ENCODE data around the gene PLOD1. TPM values are rescaled to one million over a fixed set of nuclear protein-coding genes. Genes with fewer than 3 reads are reported as not detected.
"Not testable (repeated sequence)": the region's sequence is repeated elsewhere in the genome, so short reads cannot be mapped to it uniquely, and the experiment has no call there.

Gene PLOD1
- total and polyA plus RNA-seq, 2 donors, result 12.8 to 13.7 TPM

DNA sequence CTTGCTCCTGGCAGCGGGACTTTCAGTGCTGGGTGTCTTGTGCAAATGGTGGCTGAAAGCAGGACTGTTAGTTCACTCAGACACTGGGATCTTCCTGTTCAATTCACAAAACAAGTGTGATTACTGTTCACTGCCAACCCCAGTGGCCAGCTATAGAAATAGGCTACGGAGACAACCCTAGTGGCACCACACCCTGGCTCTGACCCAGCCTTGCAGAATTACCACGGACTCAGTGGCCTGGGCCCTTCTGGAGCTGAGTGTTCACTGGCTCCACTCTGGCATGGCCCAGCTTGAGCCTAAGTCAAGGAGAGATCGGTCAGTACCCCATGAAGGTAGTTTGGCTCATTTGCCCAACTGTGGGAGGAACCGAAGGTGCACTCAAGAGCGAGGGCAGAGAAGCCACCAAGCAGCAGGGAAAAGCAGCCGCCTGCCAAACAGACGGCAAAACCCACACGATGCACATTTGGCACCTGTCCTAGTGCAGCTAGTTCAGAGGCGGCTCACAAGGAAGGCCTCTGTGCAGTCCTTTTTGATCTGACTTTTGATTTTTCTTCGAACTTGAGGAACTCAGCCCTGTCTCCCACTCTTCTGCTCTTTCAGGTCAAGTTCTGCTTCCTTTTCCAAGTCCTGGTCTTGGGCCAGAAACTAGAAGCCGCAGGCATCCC is 14.1 kb upstream of the PLOD1 start:
- Histone ChIP-seq H3K27ac (ENCODE audit: low read depth in 1 of 2, low read length in 1 of 2) (no peak overlapping the region), H3K4me1 (ENCODE audit: control insufficient read depth in 2 of 2, insufficient read depth in 2 of 2, low read length in 2 of 2) (peaks cover 10 to 23% of the 10 kb centered on the region in 2 donors), H3K36me3 (ENCODE audit: control insufficient read depth in 2 of 2, insufficient read depth in 2 of 2, low read length in 1 of 2) (peaks cover 50 to 57% of the 10 kb centered on the region in 2 donors), H3K4me3 (ENCODE audit: low read length in 2 of 2) (no peak overlapping the region), H3K27me3 (ENCODE audit: control insufficient read depth in 2 of 2, insufficient read depth in 1 of 2, low read length in 1 of 2) (no peaks in the 10 kb centered on the region), H3K9me3 (ENCODE audit: control insufficient read depth in 2 of 2, insufficient read depth in 1 of 2, low read length in 1 of 2) (peaks cover 0 to 2% of the 10 kb centered on the region in 2 donors)
- DNase-seq (ENCODE audit: low read depth in 6 of 9, low spot score in 9 of 9), result no peak
- 93% methylated on average over 12 of the region's 12 CpGs for WGBS

DNA sequence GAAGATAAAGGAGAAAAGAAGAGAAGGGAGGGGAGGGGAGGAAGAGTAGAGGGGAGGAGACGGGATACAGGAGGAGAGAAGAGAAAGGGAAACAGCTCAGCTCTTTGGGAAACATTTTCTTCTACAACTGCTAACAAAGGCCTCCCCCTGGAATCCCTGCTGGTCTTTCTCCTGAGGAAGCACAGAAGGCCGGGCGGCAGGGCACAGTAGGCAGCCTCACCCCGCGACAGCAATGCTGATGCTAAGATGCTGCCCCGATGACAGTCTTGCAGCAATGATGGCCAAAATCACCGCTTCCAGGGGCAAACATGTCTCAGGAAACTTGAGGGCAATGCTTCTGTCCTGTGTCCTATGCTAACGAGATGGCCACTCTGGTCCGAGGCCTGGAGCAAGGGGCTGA is 13.5 kb upstream of the PLOD1 start:
- Histone ChIP-seq H3K27me3 (ENCODE audit: control insufficient read depth in 2 of 2, insufficient read depth in 1 of 2, low read length in 1 of 2) (no peaks in the 10 kb centered on the region), H3K4me1 (ENCODE audit: control insufficient read depth in 2 of 2, insufficient read depth in 2 of 2, low read length in 2 of 2) (peaks cover 10 to 23% of the 10 kb centered on the region in 2 donors), H3K4me3 (ENCODE audit: low read length in 2 of 2) (no peak overlapping the region), H3K27ac (ENCODE audit: low read depth in 1 of 2, low read length in 1 of 2) (no peak overlapping the region), H3K9me3 (ENCODE audit: control insufficient read depth in 2 of 2, insufficient read depth in 1 of 2, low read length in 1 of 2) (peaks cover 0 to 2% of the 10 kb centered on the region in 2 donors), H3K36me3 (ENCODE audit: control insufficient read depth in 2 of 2, insufficient read depth in 2 of 2, low read length in 1 of 2) (peaks cover 50 to 57% of the 10 kb centered on the region in 2 donors)
- WGBS, result 94% methylated on average over 9 of the region's 9 CpGs
- DNase-seq (ENCODE audit: low read depth in 6 of 9, low spot score in 9 of 9), result no peak

DNA sequence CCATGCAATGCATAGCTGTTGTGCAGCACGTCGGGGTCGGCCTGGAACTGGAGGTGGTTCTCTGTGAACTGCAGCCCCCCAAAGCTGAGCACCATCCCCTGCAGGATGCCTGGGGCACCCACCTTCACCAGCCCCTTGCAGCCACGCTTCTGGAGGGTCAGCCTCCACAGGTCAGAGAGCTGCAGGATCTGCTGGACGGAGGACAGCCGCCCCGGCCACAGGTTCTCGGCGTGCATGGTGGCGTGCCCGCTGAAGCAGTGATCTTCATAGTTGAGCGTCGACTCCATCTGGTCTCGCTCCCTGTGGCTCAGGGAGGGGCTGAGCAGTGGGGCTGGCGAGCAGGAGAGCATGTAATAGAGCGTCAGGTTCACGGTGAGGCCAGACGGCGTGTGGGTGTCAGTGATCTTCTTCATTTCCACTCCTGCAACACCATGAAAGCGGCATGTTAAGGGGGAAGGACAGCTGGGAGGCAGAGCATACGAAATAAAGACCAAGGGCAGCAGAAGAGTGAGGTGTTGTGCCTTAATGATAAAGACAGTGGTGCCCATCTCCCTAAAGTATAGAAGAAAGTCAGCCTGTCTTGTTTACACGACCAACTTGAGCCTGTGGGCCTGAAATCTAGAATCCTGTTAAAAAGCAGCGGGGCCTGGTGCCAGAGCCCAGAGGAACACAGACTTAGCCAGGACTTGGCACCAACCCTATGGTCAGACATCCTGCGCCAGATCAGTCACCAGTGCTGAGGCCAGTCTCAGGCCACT is 11.3 kb upstream of the PLOD1 start:
- whole genome bisulfite sequencing, result 97% methylated on average over 24 of the region's 24 CpGs

DNA sequence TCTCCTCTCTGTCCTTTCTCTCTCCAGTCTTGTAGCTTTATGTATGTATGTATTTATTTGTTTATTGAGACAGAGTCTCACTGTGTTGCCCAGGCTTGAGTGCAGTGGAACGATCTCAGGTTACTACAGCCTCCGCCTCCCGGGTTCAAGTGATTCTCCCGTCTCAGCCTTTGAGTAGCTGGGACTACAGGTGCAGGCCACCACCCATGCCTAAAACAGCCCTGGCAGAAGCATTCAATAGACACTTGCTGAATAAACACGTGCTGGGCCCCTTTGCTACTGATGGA is 10.7 kb upstream of the PLOD1 start:
- no peak for DNase-seq (ENCODE audit: low read depth in 6 of 9, low spot score in 9 of 9)
- H3K27ac ChIP-seq (ENCODE audit: low read depth in 1 of 2, low read length in 1 of 2), result no peak overlapping the region
- H3K4me3 ChIP-seq (ENCODE audit: low read length in 2 of 2), result no peak overlapping the region
- peaks cover 10 to 29% of the 10 kb centered on the region in 2 donors for H3K4me1 ChIP-seq (ENCODE audit: control insufficient read depth in 2 of 2, insufficient read depth in 2 of 2, low read length in 2 of 2)
- no peaks in the 10 kb centered on the region for H3K27me3 ChIP-seq (ENCODE audit: control insufficient read depth in 2 of 2, insufficient read depth in 1 of 2, low read length in 1 of 2)
- peaks cover 41 to 43% of the 10 kb centered on the region in 2 donors for H3K36me3 ChIP-seq (ENCODE audit: control insufficient read depth in 2 of 2, insufficient read depth in 2 of 2, low read length in 1 of 2)
- WGBS, result 93% methylated on average over 5 of the region's 5 CpGs
- H3K9me3 ChIP-seq (ENCODE audit: control insufficient read depth in 2 of 2, insufficient read depth in 1 of 2, low read length in 1 of 2), result peaks cover 0 to 2% of the 10 kb centered on the region in 2 donors

More for the DNA sequence above, 11.3 kb upstream of the PLOD1 start:
- H3K27ac ChIP-seq (ENCODE audit: low read depth in 1 of 2, low read length in 1 of 2), result no peak overlapping the region
- H3K27me3 ChIP-seq (ENCODE audit: control insufficient read depth in 2 of 2, insufficient read depth in 1 of 2, low read length in 1 of 2), result no peaks in the 10 kb centered on the region
- no peak for DNase-seq (ENCODE audit: low read depth in 6 of 9, low spot score in 9 of 9)
- H3K9me3 ChIP-seq (ENCODE audit: control insufficient read depth in 2 of 2, insufficient read depth in 1 of 2, low read length in 1 of 2), result peaks cover 0 to 2% of the 10 kb centered on the region in 2 donors
- no peak overlapping the region for H3K4me3 ChIP-seq (ENCODE audit: low read length in 2 of 2)
- peaks cover 43 to 47% of the 10 kb centered on the region in 2 donors for H3K36me3 ChIP-seq (ENCODE audit: control insufficient read depth in 2 of 2, insufficient read depth in 2 of 2, low read length in 1 of 2)
- H3K4me1 ChIP-seq (ENCODE audit: control insufficient read depth in 2 of 2, insufficient read depth in 2 of 2, low read length in 2 of 2), result peaks cover 10 to 29% of the 10 kb centered on the region in 2 donors

DNA sequence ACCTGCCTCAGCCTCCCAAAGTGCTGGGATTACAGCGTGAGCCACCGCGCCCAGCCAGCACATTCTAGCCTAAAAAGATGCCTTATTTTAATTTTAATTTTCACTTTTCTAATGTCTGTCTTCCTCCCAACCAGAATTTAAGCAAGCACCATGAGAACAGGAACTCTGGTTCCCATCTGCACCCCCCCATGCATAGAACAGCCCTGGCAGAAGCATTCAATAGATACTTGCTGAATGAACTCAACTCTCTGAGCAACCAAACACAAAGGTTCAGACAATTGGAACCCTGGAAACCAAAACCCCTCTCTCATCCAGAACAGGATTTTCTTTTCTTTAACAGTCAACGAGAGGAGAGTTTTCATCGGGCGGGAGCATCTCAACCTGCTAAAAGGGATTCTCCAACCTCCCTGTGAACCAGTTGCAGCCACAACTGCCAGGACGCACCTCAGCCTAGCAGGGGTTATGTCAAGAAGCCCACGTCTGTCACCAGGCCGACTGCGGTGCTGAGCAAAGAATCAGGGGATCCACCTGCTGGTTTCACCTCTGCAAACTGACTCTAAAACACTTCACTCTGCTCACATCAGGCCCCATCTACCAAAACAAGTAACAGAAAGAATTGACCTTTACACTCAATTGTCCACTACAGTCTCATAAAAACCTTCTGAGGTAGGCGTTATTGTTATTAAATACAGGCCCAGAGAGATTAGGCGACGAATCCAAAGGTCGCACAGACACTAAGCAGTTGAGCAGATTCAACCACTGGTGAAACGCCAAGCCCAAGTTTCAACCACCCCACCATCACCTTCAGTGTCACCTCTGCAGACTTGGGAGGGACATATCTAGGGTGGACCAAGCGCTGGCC is 10.0 kb upstream of the PLOD1 start:
- H3K36me3 ChIP-seq (ENCODE audit: control insufficient read depth in 2 of 2, insufficient read depth in 2 of 2, low read length in 1 of 2), result peaks cover 33 to 35% of the 10 kb centered on the region in 2 donors
- H3K27ac ChIP-seq (ENCODE audit: low read depth in 1 of 2, low read length in 1 of 2), result no peak overlapping the region
- 85% methylated on average over 16 of the region's 16 CpGs for WGBS
- peaks cover 10 to 30% of the 10 kb centered on the region in 2 donors for H3K4me1 ChIP-seq (ENCODE audit: control insufficient read depth in 2 of 2, insufficient read depth in 2 of 2, low read length in 2 of 2)
- no peaks in the 10 kb centered on the region for H3K27me3 ChIP-seq (ENCODE audit: control insufficient read depth in 2 of 2, insufficient read depth in 1 of 2, low read length in 1 of 2)
- H3K9me3 ChIP-seq (ENCODE audit: control insufficient read depth in 2 of 2, insufficient read depth in 1 of 2, low read length in 1 of 2), result no peaks in the 10 kb centered on the region
- no peak for DNase-seq (ENCODE audit: low read depth in 6 of 9, low spot score in 9 of 9)
- H3K4me3 ChIP-seq (ENCODE audit: low read length in 2 of 2), result peak overlapping the region; percentile 42 to 74

DNA sequence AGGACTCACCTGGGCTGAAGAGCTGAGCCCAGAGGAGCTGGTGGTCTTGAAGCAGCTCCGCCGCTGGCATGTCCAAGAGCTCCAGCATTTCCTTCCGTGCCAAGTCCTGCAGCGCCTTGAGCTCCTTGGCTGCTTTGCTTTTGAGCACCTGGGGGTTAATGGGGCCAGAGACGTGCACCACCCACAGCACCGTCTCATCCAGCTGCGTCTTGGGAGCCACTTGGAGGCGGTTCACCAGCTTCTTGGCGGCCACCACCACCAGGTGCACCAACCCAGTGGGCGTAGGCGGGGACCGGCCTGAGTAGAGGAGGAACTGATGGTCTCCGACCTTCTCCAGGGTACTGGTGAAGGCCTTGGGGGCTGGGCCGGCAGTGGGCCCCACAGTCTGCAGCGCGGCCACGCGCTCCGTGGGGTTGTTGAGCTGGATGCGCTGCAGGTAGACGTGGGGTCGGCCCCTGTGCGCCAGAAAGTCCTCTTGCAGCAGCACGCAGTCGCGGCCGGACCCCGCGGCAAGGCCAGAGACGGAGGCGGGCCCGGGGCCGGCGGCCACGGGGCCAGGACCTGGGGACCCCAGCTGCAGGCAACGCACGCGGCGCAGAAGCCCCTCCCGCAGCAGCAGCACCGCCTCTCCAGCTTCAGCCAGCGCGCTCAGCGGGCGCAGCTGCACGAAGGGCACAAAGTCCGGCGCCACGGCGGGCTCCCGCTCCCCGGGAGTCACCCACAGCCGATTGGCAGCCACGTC is 9.2 kb upstream of the PLOD1 start:
- WGBS, result 8% methylated on average over 42 of the region's 54 CpGs
- H3K9me3 ChIP-seq (ENCODE audit: control insufficient read depth in 2 of 2, insufficient read depth in 1 of 2, low read length in 1 of 2); H3K27ac ChIP-seq (ENCODE audit: low read depth in 1 of 2, low read length in 1 of 2); H3K27me3 ChIP-seq (ENCODE audit: control insufficient read depth in 2 of 2, insufficient read depth in 1 of 2, low read length in 1 of 2); DNase-seq (ENCODE audit: low read depth in 6 of 9, low spot score in 9 of 9): not testable (repeated sequence)
- Histone ChIP-seq H3K4me1 (ENCODE audit: control insufficient read depth in 2 of 2, insufficient read depth in 2 of 2, low read length in 2 of 2) (peaks cover 10 to 35% of the 10 kb centered on the region in 2 donors), H3K36me3 (ENCODE audit: control insufficient read depth in 2 of 2, insufficient read depth in 2 of 2, low read length in 1 of 2) (peaks cover 26 to 28% of the 10 kb centered on the region in 2 donors), H3K4me3 (ENCODE audit: low read length in 2 of 2) (peak overlapping the region; percentile 42 to 74)

DNA sequence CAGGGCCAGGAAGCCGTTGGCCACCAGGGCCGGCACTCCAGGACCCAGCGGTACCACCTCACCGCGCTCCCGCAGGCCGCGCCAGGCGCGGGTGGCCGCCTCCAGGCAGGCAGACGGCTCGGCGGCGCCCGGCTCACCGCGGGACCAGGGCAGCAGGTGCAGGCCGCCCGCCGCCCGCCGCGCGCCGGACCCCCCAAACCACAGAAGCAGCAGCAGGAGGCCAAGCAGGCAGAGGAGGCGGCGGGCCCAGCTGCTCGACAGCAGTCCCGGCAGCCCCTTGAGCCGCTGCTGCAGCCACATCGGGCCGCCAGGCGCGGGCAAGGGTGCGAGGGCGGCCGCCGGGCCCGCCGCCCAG is 8.6 kb upstream of the PLOD1 start:
- Histone ChIP-seq H3K9me3 (ENCODE audit: control insufficient read depth in 2 of 2, insufficient read depth in 1 of 2, low read length in 1 of 2) (no peaks in the 10 kb centered on the region), H3K4me1 (ENCODE audit: control insufficient read depth in 2 of 2, insufficient read depth in 2 of 2, low read length in 2 of 2) (peaks cover 10 to 30% of the 10 kb centered on the region in 2 donors), H3K27ac (ENCODE audit: low read depth in 1 of 2, low read length in 1 of 2) (no peak overlapping the region), H3K4me3 (ENCODE audit: low read length in 2 of 2) (peak overlapping the region; percentile 35 to 74), H3K36me3 (ENCODE audit: control insufficient read depth in 2 of 2, insufficient read depth in 2 of 2, low read length in 1 of 2) (peaks cover 21 to 22% of the 10 kb centered on the region in 2 donors), H3K27me3 (ENCODE audit: control insufficient read depth in 2 of 2, insufficient read depth in 1 of 2, low read length in 1 of 2) (peaks cover 0 to 2% of the 10 kb centered on the region in 2 donors)
- under 1% methylated on average over 40 of the region's 41 CpGs for WGBS
- peak in 1 of 9 donors; percentile 12 for DNase-seq (ENCODE audit: low read depth in 6 of 9, low spot score in 9 of 9)

DNA sequence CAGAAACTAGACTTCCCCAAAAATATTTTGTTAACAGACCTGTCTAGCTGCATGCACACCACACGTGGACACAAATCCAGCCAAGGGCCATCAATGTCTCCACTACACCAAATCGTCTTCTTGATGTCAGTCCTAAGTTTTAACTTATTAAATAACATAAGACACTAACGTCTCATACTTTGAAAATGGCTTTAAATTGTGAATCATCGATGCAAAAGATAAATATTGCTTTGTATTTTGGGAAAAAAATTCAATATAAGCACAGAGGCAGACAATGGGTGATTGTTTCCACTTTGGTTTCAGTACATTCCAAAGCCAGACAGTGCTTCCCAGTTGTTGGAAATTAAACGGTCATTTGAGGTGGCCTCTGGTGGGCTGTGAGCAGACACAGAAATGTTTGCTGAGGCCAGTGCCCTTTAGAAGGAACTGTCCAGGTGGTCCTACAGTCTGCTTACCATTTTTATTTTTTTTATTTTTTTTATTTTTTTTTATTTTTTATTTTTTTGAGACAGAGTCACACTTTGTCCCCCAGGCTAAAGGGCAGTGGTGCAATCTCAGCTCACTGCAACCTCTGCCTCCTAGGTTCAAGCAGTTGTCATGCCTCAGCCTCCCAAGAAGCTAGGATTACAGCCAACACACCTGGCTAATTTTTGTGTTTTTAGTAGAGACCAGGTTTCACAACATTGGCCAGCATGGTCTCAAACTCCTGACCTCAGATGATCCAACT is 6.5 kb upstream of the PLOD1 start:
- Histone ChIP-seq H3K4me1 (ENCODE audit: control insufficient read depth in 2 of 2, insufficient read depth in 2 of 2, low read length in 2 of 2) (peaks cover 10 to 28% of the 10 kb centered on the region in 2 donors), H3K36me3 (ENCODE audit: control insufficient read depth in 2 of 2, insufficient read depth in 2 of 2, low read length in 1 of 2) (peaks cover 6 to 7% of the 10 kb centered on the region in 2 donors), H3K27ac (ENCODE audit: low read depth in 1 of 2, low read length in 1 of 2) (no peak overlapping the region), H3K4me3 (ENCODE audit: low read length in 2 of 2) (no peak overlapping the region), H3K27me3 (ENCODE audit: control insufficient read depth in 2 of 2, insufficient read depth in 1 of 2, low read length in 1 of 2) (peaks cover 0 to 2% of the 10 kb centered on the region in 2 donors), H3K9me3 (ENCODE audit: control insufficient read depth in 2 of 2, insufficient read depth in 1 of 2, low read length in 1 of 2) (no peaks in the 10 kb centered on the region)
- DNase-seq (ENCODE audit: low read depth in 6 of 9, low spot score in 9 of 9), result no peak
- WGBS, result 89% methylated on average over 5 of the region's 5 CpGs
